GM19023 (cell line): Measurements from ENCODE around the gene CUBN.
"Not testable (repeated sequence)": the region's sequence is repeated elsewhere in the genome, so short reads cannot be mapped to it uniquely, and the experiment has no call there.

Source experiments
- ATAC-seq: cut with Tn5 transposase; IDR thresholded peaks from one replicate; pipeline ENCODE4 v1.9.1; 2021; ENCODE audit warnings: mild to moderate bottlenecking, moderate library complexity; ENCODE audit not compliant: unreplicated experiment

Gene CUBN

DNA sequence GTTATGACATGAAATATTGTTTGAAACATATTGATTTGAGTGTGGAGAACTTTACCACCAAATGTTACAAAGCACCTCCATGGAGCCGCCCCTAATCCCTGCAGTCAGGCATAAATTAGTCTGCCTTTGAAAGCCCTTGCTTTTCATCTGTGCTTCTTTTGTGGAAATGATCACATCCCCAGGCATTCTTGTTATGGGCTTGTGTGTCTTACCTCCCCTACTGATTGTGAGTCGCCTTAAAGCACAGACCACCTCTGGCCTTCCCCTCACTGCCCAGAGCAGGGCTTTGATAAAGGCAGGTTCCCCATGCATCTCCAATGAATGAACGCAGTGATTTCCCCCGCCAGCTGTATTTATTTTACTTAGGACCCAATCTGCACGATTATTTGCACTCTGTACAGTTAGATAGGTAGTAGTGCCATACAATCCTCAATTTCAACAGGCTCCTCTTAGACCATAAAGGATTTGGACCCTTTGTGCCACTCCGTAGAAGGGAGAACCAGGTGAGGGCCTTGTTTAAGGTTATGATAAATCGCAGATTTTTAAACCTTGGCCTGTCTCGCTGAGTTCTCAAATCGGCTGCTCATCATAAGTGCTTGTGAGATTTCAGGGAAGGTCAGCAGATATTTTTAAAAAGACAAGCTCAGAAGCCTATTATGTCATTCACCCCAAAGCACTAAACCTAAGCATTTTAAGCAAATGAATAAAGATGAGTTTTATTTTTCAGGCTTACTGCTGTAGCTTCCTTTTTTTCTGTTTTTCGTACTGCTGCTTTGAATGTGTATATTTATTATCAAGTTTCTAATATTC lies 107.8 kb downstream of the CUBN start:
- no peak for ATAC-seq

DNA sequence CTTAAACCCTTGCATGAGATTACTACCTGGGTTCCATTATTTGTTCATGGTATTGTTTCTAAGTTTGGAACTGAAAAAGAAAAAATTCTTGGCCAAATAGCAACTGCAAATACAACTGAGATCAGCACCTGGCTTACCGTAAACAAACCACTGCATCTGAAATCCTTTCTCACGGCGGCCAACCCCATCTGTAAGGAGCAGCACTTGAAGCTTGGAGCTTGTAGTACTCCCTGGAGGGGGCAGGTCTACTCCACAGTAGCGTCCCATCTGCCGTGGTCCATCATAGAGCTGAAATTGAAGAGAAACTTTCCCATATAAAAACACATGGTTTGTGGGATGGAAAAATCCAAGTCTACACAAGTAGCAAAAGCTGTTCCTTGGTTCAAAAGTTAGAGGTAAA lies 109.9 kb downstream of the CUBN start:
- ATAC-seq, result no peak

DNA sequence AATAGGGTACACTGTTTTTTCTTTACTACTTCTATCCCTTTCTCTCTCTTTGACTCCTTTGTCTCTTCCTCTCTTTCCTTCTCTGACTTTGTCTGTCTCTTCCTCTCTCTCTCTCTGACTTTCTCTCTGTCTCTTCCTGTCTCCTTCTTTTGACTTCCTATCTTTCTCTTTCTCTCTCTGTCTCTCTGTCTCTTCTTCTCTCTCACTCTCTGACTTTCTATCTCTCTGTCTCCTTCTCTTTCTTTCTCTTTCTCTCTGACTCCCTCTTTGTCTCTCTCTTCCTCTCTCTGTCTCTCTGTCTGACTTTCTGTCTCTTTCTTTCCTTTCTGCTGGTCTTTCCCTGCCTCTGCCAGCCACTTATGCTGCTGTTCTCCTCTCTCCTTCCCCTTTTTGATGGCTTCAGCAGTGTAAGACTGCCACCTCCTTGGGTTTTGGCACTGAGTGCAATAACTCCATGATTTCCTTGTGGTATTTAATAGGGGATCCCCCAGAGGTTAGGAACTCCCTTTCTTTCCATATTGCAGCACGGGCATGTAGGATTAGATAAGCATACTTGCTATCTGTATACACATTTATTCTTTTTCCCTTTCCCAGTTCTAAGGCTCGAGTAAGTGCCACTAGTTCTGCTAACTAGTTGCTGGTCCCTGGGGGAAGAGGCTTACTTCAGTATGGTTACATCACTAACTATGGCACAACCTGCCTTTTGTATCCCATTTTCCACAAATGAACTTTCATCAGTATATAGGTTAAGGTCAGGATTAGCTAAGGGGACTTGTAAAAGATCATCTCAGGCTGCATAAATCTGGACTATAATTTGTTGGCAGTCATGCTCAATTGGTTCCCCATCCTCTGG lies 116.3 kb downstream of the CUBN start:
- ATAC-seq, result not testable (repeated sequence)

DNA sequence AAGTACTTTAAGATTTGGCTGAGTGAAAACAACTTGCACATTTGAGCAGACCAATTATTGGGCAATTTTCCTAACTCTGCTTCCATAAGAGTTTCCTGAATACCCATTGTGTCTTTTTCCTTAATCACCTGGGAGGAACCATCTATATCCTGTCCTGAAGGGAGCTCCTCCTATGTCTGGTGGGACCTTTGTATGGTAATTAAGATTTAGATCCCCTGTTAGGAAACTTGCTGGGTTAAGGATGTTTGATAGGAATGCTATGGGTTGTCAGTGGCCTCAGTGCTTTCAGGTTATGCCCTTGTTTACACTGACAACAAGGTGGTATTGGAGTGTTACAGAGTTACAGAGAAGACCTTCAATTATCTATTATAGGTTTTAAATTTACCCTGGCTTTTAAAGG lies 116.9 kb downstream of the CUBN start:
- ATAC-seq, result not testable (repeated sequence)

DNA sequence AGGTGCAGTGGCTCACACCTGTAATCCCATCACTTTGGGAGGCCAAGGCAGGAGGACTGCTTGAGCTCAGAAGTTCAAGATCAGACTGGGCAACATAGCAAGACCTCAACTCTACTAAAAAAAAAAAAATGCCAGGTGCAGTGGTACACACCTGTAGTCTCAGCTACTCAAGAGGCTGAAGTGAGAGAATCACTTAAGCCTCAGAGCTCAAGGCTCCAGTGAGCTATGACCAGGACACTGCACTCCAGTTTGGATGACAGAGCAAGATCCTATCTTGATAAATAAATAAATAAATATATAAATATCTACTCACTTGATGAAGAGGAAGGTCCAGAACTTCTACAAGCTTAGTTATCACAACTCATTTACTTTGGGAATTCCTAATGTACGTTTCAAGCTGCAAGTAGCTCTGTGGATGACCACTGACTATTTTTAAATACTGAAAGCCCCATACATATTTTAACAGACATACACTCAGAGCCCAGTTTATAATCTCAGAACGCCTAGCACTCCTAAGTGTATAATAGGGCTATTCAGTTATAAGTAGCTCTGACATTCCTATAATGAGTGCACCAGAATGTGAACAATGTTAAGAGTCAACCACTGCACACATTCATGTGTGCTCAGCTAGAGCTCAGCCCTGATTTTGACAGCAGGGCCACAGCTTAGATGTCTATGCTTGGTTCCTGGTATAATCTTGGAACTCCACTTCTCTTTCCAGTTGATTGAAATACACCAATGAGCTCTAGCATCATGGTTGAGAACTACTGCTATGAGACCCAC lies 119.1 kb downstream of the CUBN start:
- no peak for ATAC-seq

DNA sequence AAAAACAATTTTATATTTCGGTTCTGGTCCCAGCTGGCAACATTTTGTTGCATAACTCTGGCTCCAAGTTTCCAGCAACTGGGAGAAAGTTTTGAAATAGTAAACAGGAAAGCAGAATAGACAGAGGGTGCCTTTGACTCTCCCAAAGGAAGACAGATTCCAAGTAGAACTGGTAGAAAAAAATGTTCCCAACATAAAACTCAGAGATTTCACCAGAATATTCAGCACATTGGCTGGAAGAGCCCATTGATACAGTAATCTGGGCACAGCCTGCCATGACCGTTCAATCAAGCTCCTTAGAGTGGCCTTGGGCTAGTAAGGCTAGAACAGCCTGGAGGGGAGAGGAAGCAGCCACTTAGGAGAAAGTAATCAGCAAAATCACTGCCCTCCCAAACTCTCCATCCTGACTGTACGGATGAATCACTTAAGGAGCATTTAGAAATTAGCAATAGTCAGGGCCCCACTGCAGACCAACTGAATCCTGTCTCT lies 120.4 kb downstream of the CUBN start:
- no peak for ATAC-seq

DNA sequence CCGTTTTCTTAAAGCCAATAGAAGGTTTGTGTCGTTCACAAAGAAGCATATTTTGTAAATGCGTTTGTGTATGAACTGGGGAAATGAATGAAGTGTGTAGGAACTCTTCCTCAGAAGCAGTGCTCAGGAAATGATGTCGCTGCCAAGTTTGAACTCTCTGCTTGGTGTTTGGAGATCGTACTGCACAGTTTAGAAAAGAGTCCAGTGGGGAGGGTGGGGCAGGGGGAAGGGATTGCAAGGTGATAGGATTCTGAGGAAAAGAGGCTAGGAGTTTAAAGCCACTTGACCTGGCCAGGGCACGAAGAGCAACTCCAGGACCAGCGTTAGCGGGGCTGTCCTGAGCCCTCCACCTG lies 122.2 kb downstream of the CUBN start:
- ATAC-seq, result no peak

DNA sequence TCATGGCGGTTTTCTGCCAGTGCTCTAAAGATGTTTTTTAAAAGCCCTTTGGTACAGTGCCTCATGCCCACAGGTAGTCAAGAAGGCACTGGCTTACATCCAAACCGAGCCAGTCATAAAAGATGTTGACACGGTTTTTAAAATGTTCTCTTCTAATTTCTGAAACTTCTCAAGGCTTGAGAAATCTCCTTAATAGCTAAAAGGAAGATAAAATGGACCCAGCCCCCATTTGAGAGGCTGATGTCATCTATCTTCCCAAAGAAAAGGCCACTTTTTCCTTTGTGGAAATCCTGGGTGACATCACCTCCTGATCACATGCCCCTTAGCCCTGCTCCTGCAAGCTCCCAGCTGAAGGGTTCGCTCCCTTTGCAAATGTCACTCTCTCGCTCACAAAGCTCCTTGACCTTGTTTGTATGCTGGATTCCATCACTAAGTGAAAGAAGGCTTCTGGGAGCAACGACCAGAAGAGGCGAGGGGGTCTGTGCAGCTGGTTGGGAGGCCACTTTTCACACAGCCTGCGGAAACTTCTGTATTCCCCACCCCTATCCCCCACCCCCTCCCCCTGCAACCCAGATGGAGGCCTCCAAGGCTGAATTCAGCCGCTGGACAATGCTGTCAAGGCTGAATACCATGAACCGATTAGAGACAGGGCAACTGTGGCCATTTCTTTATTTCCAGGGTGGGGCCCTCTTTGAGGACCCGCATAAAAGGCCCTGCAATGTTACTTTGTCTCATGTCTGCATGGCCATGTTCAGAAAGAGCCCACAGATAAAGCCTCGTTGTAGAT lies 122.8 kb downstream of the CUBN start:
- no peak for ATAC-seq

DNA sequence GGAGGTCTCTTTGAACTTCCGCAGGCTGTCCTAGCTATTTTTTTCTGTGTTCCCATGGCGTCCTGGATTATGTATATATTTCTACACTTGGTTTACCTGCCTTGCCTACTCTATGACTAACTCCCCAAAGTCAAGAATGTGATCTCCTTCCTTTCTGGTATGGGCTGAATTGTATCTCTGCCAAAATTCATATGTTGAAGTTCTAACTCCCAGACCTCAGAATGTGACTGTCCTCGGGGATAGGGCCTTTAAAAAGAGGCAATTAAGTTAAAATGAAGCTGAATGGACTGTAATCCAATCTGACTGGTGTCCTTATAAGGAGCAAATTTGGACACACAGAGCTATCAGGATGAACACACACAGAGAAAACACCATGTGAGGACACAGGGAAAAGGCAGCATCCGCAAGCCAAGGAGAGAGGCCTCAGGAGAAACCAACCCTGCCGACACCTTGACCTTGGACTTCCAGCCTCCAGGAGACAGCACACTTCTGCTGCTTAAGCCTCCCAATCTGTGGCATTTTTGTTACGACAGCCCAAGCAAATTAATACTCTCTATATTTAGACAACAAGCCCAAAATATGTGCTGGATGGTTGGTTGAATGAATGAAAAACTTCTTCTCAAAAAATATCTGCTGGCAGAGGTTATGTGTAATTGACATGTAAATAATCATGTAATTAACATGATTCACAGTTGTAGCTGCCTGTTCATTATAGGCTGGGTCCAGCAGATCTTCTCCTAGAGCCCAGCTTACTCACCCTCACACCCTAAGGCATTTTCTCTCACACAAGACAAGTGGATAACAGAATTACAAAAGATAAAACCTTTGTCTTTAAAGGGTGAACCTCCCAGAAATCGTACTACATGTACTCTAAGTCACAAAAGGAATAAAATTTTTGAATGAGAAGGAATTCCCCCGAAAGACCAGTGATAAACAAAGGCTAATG lies 123.7 kb downstream of the CUBN start:
- no peak for ATAC-seq

DNA sequence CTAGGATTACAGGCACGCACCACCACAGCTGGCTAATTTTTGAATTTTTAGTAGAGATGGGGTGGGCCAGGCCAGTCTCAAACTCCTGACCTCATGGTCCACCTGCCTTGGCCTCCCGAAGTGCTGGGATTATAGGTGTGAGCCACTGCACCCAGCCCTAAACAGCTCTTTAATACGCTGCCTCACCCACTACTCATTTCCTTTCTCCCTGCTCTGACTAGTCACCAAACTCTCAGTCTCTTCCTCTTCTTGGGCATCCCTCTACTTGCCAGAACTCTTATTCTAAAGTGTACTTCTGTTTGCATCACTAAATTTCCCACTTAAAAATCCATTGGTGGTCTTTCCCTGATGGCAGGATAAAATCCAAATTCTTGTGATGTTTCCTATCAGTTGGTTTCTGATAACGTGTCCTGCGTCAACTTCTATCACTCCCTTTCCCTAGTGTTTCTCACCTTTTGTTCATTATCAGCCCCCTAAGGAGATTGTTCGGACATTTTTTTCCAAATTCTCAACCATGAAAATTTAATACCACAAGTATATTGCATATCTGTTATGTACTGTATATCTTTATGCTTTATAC lies 124.7 kb downstream of the CUBN start:
- no peak for ATAC-seq

DNA sequence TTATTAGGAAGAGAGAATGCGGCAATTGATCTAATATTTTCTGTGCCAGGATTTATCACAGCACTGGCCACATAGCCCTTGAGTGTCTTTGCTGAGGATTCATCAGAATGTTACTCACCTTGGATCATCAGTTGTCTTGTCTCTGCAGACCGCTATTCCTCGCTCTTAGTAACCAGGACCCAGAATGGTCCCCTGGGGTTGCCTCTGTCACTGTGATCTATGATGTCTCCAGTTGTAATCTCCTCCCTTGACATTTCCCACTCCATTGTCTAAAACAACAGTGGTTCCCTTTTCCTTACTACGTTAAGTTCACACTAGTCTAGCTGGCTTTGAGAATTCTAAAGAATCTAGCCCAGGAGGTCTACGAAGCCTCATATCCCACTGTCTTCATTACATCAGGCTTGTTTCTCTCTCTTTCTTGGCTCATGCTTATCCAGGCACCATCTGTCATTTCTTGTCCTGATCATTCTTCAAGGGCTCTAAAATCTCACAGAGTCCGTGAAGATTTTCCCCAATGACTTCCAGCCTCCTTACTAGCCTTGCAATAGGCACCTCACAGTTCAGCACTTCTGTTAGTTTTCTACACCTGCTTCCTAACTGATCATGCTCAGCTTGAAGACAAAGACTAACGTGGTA lies 125.8 kb downstream of the CUBN start:
- no peak for ATAC-seq

DNA sequence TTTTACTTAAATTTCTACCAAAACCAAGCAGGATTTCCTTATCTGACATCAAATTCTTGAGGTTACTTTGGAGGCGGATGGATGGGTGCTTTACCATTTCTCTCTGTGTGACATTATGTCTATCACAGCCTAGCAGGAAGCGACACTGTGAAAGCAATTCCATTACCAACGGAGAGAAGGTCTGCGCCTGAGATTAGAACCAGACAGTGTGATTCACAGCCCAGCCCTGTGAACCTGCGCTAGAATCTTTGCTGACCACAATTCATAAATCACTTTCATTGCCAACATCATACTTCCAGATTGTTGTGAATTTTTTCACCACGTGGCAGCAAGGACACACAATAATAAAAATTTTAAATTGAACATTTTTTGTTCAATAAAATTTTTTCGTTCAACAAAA lies 126.5 kb downstream of the CUBN start:
- no peak for ATAC-seq

DNA sequence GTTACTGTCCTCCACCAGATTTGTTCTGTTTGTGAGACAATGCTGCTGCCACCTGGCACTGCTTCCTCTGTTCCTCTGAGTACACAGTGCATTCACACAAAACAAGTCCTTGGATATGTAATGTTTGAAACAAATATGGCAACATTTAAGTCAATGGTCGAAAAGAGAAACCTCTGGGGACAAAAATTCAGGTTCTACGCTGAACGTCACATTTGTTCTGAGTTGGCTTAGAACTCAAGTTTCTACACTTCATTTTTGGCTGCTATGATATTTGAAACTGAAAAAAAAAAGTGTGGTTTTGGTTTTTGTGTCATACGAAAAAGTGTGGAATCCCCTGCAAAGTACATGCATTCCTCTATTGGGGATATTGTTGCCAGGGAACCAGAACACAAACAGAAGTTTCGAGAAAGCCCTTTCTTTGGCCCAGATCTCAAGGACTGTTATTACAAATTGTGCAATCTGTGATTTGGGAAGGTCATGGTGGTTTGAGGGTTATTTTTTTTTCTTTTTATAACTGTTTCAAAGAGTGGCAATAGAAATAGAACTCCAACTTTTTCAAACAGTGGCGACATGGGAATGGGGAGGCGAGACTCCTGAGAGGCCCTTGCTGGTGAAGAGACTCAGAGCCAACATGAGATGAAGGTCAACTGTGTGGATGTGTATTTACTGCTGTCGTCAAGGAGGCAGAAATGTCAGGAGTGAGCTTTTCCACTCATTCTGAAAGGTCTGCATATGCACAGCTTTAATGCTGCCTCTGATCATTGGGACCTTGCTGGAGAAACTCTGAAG lies 127.5 kb downstream of the CUBN start:
- peak; percentile 61 for ATAC-seq

DNA sequence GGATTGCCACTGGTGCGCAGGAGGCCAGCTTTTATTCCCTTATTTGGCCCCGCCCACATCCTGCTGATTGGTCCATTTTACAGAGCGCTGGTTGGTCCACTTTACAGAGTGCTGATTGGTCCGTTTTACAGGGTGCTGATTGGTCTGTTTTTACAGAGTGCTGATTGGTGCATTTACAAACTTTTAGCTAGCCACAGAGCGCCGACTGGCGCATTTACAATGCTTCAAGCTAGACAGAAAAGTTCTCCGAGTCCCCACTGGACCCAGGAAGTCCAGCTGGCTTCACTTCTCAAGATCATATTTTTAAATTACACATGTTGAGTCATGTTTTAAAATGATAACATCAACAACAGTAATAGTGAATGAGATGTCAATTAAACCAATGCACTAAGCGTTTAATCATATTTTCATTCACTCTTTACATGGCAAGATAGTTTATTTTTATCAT lies 128.3 kb downstream of the CUBN start:
- no peak for ATAC-seq

DNA sequence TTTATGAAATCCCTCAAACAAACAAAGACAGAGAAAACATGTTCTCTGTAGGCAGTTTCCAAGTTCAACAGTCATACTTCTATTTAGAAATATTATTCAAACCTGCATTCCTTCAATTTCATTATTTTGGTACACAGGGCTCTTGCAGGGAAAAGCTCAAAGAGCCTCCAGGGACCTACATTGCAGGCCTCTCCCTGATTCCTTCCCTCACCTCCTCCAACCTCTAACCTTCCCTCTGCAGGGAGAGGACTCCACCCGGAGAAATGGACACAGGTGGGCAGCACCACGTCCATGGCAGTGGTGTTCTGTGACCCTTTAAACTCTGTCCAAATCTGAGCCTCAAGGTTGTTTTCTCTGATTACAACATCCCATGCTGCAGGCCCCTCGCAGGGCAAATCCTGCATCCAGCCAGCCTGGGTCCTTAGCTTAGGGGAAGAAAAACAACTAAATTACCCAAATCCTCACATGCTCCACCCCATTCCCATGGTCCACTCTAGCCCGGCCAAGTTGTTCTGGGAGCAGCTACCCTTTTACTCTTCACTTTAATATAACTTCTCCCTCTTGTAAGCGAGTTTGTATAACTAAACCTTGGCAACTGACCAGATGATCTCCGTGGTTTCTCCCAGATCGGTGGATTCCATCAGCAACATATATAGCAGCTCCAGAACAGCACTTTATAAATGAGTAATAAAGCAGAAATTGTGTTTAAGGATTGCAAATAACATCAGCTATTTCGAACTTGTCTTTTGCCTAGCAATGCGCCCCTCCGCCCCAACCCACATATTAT lies 129.8 kb downstream of the CUBN start:
- no peak for ATAC-seq

DNA sequence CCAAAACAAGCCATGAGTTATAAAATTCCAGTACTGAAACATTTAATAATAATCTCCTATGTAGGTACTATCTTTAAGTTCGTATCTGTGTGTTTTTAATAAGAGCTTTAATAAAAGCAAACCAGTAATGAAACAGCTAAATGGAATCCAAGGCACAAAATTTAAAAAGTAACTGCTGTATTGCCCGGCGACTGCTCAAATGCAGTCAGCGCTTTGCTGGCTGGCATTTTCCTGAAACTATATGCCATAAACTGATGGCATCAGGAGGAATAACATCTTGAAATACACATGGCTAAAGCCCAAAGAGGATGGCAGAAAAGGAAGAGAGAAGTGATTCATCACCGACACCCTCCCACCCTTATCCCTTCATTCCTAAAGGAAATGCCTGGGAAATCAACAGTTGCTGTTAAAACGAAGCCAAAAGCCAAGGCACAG lies 133.1 kb downstream of the CUBN start:
- ATAC-seq, result no peak
